Trophoblast cell (in vitro differentiated cells and primary cell): Measurements from ENCODE around the gene EFNB3.

Experiments used
- DNase-seq, 2 donors: peaks; one replicate each; pipeline ENCODE4 v3.0.0-alpha.2; 2016
- H2AFZ ChIP-seq: 2 replicates; pipeline ENCODE4 v1.6.1; 2013; ENCODE audit warnings: low read length, moderate library complexity, mild to moderate bottlenecking; ENCODE audit not compliant: insufficient read depth, poor library complexity
- H2AK5ac ChIP-seq: 2 replicates; pipeline ENCODE4 v1.6.1; 2013; ENCODE audit warnings: mild to moderate bottlenecking, low read length
- H2BK120ac ChIP-seq: 2 replicates; pipeline ENCODE4 v1.6.1; 2013; ENCODE audit warnings: low read length, mild to moderate bottlenecking, moderate library complexity; ENCODE audit not compliant: insufficient read depth, poor library complexity
- H2BK12ac ChIP-seq: 2 replicates; pipeline ENCODE4 v1.6.1; 2013; ENCODE audit warnings: mild to moderate bottlenecking, low read length, moderate library complexity
- H2BK5ac ChIP-seq: 2 replicates; pipeline ENCODE4 v1.6.1; 2013; ENCODE audit warnings: low read length, low read depth, moderate library complexity, mild to moderate bottlenecking; ENCODE audit not compliant: poor library complexity
- H3K14ac ChIP-seq: 2 replicates; pipeline ENCODE4 v1.6.1; 2013; ENCODE audit warnings: mild to moderate bottlenecking, low read length
- H3K18ac ChIP-seq: 2 replicates; pipeline ENCODE4 v1.6.1; 2013; ENCODE audit warnings: mild to moderate bottlenecking, low read length
- H3K23ac ChIP-seq: 2 replicates; pipeline ENCODE4 v1.6.1; 2013; ENCODE audit warnings: low read length
- H3K27ac ChIP-seq: 2 replicates; pipeline ENCODE4 v1.5.1; 2013; ENCODE audit warnings: low read depth, mild to moderate bottlenecking, inconsistent platforms, low read length, moderate library complexity
- H3K27me3 ChIP-seq: 2 replicates; pipeline ENCODE4 v1.6.1; 2013; ENCODE audit warnings: inconsistent platforms, mild to moderate bottlenecking, low read length, moderate library complexity; ENCODE audit not compliant: insufficient read depth
- H3K36me3 ChIP-seq, 2 experiments: 1 replicate in 1 of 2; 2 replicates in 1 of 2; pipeline ENCODE4 v1.6.1; 2013; ENCODE audit warnings: low read length in 2 of 2, mild to moderate bottlenecking in 2 of 2, moderate library complexity in 1 of 2; ENCODE audit not compliant: insufficient read depth in 2 of 2, control insufficient read depth in 1 of 2
- H3K4ac ChIP-seq: 2 replicates; pipeline ENCODE4 v1.6.1; 2013; ENCODE audit warnings: low read depth, mild to moderate bottlenecking, low read length, moderate library complexity
- H3K4me1 ChIP-seq, 2 experiments: 1 replicate in 1 of 2; 2 replicates in 1 of 2; pipeline ENCODE4 v1.6.1; 2013; ENCODE audit warnings: low read length in 2 of 2, mild to moderate bottlenecking in 2 of 2, moderate library complexity in 1 of 2; ENCODE audit not compliant: insufficient read depth in 2 of 2, control insufficient read depth in 1 of 2
- H3K4me2 ChIP-seq: 2 replicates; pipeline ENCODE4 v1.6.1; 2013; ENCODE audit warnings: inconsistent platforms, mild to moderate bottlenecking, low read length, moderate library complexity
- H3K4me3 ChIP-seq: 2 replicates; pipeline ENCODE4 v1.5.1; 2013; ENCODE audit warnings: mild to moderate bottlenecking, low read depth, low read length, inconsistent platforms
- H3K79me1 ChIP-seq: one replicate; pipeline ENCODE4 v1.6.1; 2013; ENCODE audit warnings: low read length
- H3K79me2 ChIP-seq: 2 replicates; pipeline ENCODE4 v1.6.1; 2013; ENCODE audit warnings: low read length, mild to moderate bottlenecking; ENCODE audit not compliant: control insufficient read depth, insufficient read depth, poor library complexity
- H3K9ac ChIP-seq: 2 replicates; pipeline ENCODE4 v1.6.1; 2013; ENCODE audit warnings: mild to moderate bottlenecking, low read length
- H3K9me3 ChIP-seq: 2 replicates; pipeline ENCODE4 v1.6.1; 2013; ENCODE audit warnings: low read depth, mild to moderate bottlenecking, control low read depth, inconsistent platforms, low read length; ENCODE audit not compliant: insufficient read depth
- H4K12ac ChIP-seq: 2 replicates; pipeline ENCODE4 v1.6.1; 2013; ENCODE audit warnings: low read depth, mild to moderate bottlenecking, low read length, moderate library complexity
- H4K8ac ChIP-seq: 2 replicates; pipeline ENCODE4 v1.6.1; 2013; ENCODE audit warnings: low read depth, mild to moderate bottlenecking, low read length, moderate library complexity
- H4K91ac ChIP-seq: one replicate; pipeline ENCODE4 v1.6.1; 2013; ENCODE audit warnings: low read depth, mild to moderate bottlenecking, low read length, moderate library complexity
- WGBS: extraction: QIAGEN DNeasy Blood & Tissue Kit; methylation state at CpG from one replicate; pipeline ENCODE4 v1.1.7; 2013; ENCODE audit warnings: missing lambda C conversion rate; ENCODE audit not compliant: insufficient read length, insufficient coverage; ENCODE audit errors: extremely low coverage; 5-methylcytosine and 5-hydroxymethylcytosine counted together

EFNB3 gene

GRCh38 chr17:7721612-7722011 is 16.6 kb downstream of the EFNB3 start:
- no peak overlapping the region for H3K4me3 ChIP-seq
- no peak overlapping the region for H4K91ac ChIP-seq
- DNase-seq = no peak
- H3K9ac ChIP-seq = no peak overlapping the region
- no peak overlapping the region for H4K8ac ChIP-seq
- H2BK120ac ChIP-seq = no peak overlapping the region
- H3K23ac ChIP-seq = no peak overlapping the region
- no peak overlapping the region for H2BK5ac ChIP-seq
- no peak overlapping the region for H3K27ac ChIP-seq
- H3K4me1 ChIP-seq = peaks cover 0 to 2% of the 10 kb centered on the region in 2 experiments
- H3K14ac ChIP-seq = no peak overlapping the region
- no peak overlapping the region for H4K12ac ChIP-seq
- no peak overlapping the region for H2AFZ ChIP-seq
- no peak overlapping the region for H3K4ac ChIP-seq
- H3K36me3 ChIP-seq = no peaks in the 10 kb centered on the region
- H3K79me2 ChIP-seq = peaks cover 2% of the 10 kb centered on the region
- H3K9me3 ChIP-seq = no peaks in the 10 kb centered on the region
- no peak overlapping the region for H2AK5ac ChIP-seq
- no CpG with 5 or more reads among the region's 2 CpGs for WGBS
- peaks cover 3% of the 10 kb centered on the region for H3K27me3 ChIP-seq
- H3K18ac ChIP-seq = no peak overlapping the region
- peaks cover 8% of the 10 kb centered on the region for H3K79me1 ChIP-seq
- H3K4me2 ChIP-seq = no peak overlapping the region
- no peak overlapping the region for H2BK12ac ChIP-seq

GRCh38 chr17:7727886-7728285 is 22.9 kb downstream of the EFNB3 start:
- no peak overlapping the region for H3K18ac ChIP-seq
- no peak overlapping the region for H2AK5ac ChIP-seq
- no peaks in the 10 kb centered on the region for H3K79me2 ChIP-seq
- peaks cover 4% of the 10 kb centered on the region for H3K9me3 ChIP-seq
- no peaks in the 10 kb centered on the region for H3K36me3 ChIP-seq
- no peak overlapping the region for H3K4me2 ChIP-seq
- H2BK5ac ChIP-seq = no peak overlapping the region
- H3K14ac ChIP-seq = no peak overlapping the region
- no CpG with 5 or more reads among the region's 3 CpGs for WGBS
- DNase-seq = no peak
- no peak overlapping the region for H3K27ac ChIP-seq
- no peak overlapping the region for H2AFZ ChIP-seq
- no peak overlapping the region for H3K4ac ChIP-seq
- no peaks in the 10 kb centered on the region for H3K79me1 ChIP-seq
- no peak overlapping the region for H2BK12ac ChIP-seq
- no peaks in the 10 kb centered on the region for H3K27me3 ChIP-seq
- H4K8ac ChIP-seq = no peak overlapping the region
- H4K12ac ChIP-seq = no peak overlapping the region
- no peak overlapping the region for H4K91ac ChIP-seq
- no peak overlapping the region for H3K9ac ChIP-seq
- H3K4me1 ChIP-seq = no peaks in the 10 kb centered on the region
- H3K4me3 ChIP-seq = no peak overlapping the region
- H3K23ac ChIP-seq = no peak overlapping the region
- H2BK120ac ChIP-seq = no peak overlapping the region

- no peak overlapping the region for H3K23ac ChIP-seq
- no peaks in the 10 kb centered on the region for H3K4me1 ChIP-seq
- no peaks in the 10 kb centered on the region for H3K27me3 ChIP-seq
- no peaks in the 10 kb centered on the region for H3K79me2 ChIP-seq
- DNase-seq = no peak
- H2AK5ac ChIP-seq = no peak overlapping the region
- H4K12ac ChIP-seq = no peak overlapping the region
- no peak overlapping the region for H2BK12ac ChIP-seq
- no peak overlapping the region for H4K8ac ChIP-seq
- H3K4me3 ChIP-seq = no peak overlapping the region
- H2BK5ac ChIP-seq = no peak overlapping the region
- no peak overlapping the region for H3K18ac ChIP-seq
- peaks cover 4% of the 10 kb centered on the region for H3K9me3 ChIP-seq
- no CpG with 5 or more reads among the region's 1 CpG for WGBS
- H3K9ac ChIP-seq = no peak overlapping the region
- H3K14ac ChIP-seq = no peak overlapping the region
- H2AFZ ChIP-seq = no peak overlapping the region
- no peak overlapping the region for H3K27ac ChIP-seq
- H3K36me3 ChIP-seq = no peaks in the 10 kb centered on the region
- H2BK120ac ChIP-seq = no peak overlapping the region
- no peak overlapping the region for H3K4me2 ChIP-seq
- H3K79me1 ChIP-seq = no peaks in the 10 kb centered on the region
- H4K91ac ChIP-seq = no peak overlapping the region
- H3K4ac ChIP-seq = no peak overlapping the region
Observed at GRCh38 chr17:7729816-7730215, 24.8 kb downstream of the EFNB3 start.

- Histone ChIP-seq H3K23ac (no peak overlapping the region), H2BK12ac (no peak overlapping the region), H3K27ac (no peak overlapping the region), H3K18ac (no peak overlapping the region), H3K9ac (no peak overlapping the region), H3K36me3 (no peaks in the 10 kb centered on the region), H4K91ac (no peak overlapping the region), H3K79me1 (no peaks in the 10 kb centered on the region), H2BK120ac (no peak overlapping the region), H4K12ac (no peak overlapping the region), H3K4me2 (no peak overlapping the region), H3K4me1 (no peaks in the 10 kb centered on the region), H3K4ac (no peak overlapping the region), H2BK5ac (no peak overlapping the region), H3K9me3 (peaks cover 3% of the 10 kb centered on the region), H3K27me3 (peaks cover 8% of the 10 kb centered on the region), H4K8ac (no peak overlapping the region), H2AFZ (no peak overlapping the region), H2AK5ac (no peak overlapping the region), H3K4me3 (no peak overlapping the region), H3K14ac (no peak overlapping the region), H3K79me2 (no peaks in the 10 kb centered on the region)
- no peak for DNase-seq
- WGBS = no CpG with 5 or more reads among the region's 14 CpGs
Observed at GRCh38 chr17:7732981-7733539, 28.1 kb downstream of the EFNB3 start.
